Measurements from ENCODE around the gene SIVA1.

DNA sequence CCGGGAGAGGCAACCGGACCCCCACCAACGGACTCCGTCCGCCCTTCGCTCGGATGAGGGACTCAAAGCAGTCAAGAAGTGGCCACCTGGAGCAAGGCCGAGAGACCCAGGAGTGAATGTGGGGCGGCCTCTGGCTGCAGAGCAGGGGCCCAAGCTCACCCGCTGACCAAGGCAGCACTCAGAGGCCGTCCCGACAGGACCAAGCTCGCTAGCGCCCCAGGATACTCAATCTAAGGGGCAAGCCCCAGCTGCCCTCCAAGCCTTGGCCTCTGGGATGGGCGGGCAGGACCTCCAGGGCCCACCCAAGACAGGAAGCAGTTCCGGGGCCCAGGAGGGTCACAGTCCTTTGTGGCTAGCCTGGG lies 41.7 kb downstream of the SIVA1 start:
- TF ChIP-seq CTCF (IDR thresholded peaks at IDR 0.05; ENCODE audit: low read length) = no peak
- TF ChIP-seq EZH2 (optimal IDR thresholded peaks at IDR 0.05; ENCODE audit: low read depth, low read length) = no peak
- no peak for TF ChIP-seq EZH2phosphoT487 (IDR thresholded peaks at IDR 0.05; ENCODE audit: low read length)
